Endodermal cell (in vitro differentiated cells): Measurements from ENCODE around the gene MST1. TPM values are rescaled to one million over a fixed set of nuclear protein-coding genes. Genes with fewer than 3 reads are reported as not detected.

Experiments
- DNase-seq: peaks from one replicate; pipeline ENCODE4 v3.0.0-alpha.2; 2017
- H3K27ac ChIP-seq: 2 replicates; pipeline ENCODE4 v1.5.1; 2013; ENCODE audit warnings: mild to moderate bottlenecking, low read depth, low read length, moderate library complexity
- H3K27me3 ChIP-seq: 2 replicates; pipeline ENCODE4 v1.6.1; 2013; ENCODE audit warnings: mild to moderate bottlenecking, low read length, moderate library complexity; ENCODE audit not compliant: insufficient read depth, control insufficient read depth, poor library complexity, severe bottlenecking
- H3K36me3 ChIP-seq: 2 replicates; pipeline ENCODE4 v1.7.0; 2013; ENCODE audit warnings: mild to moderate bottlenecking, low read length, moderate library complexity; ENCODE audit not compliant: control insufficient read depth, insufficient read depth
- H3K4me1 ChIP-seq: one replicate; pipeline ENCODE4 v1.7.0; 2013; ENCODE audit warnings: low read length; ENCODE audit not compliant: control insufficient read depth, insufficient read depth
- H3K4me3 ChIP-seq: 2 replicates; pipeline ENCODE4 v1.5.1; 2013; ENCODE audit warnings: mild to moderate bottlenecking, low read length, moderate library complexity
- H3K9ac ChIP-seq: 2 replicates; pipeline ENCODE4 v1.6.1; 2013; ENCODE audit warnings: mild to moderate bottlenecking, low read length, moderate library complexity; ENCODE audit not compliant: poor library complexity, severe bottlenecking; ENCODE audit errors: extremely low read depth
- H3K9me3 ChIP-seq: 2 replicates; pipeline ENCODE4 v1.6.1; 2013; ENCODE audit warnings: mild to moderate bottlenecking, low read length, moderate library complexity; ENCODE audit not compliant: control insufficient read depth
- H3K27ac Mint-ChIP-seq: 2 replicates; pipeline ENCODE4 v1.8.0; 2020; ENCODE audit warnings: mixed read lengths
- H3K27me3 Mint-ChIP-seq: 2 replicates; pipeline ENCODE4 v1.8.0; 2021; ENCODE audit warnings: mild to moderate bottlenecking, mixed read lengths; ENCODE audit not compliant: insufficient read depth
- H3K36me3 Mint-ChIP-seq: 2 replicates; pipeline ENCODE4 v1.8.0; 2020; ENCODE audit warnings: low read depth, mixed read lengths
- H3K4me1 Mint-ChIP-seq: 2 replicates; pipeline ENCODE4 v1.8.0; 2020; ENCODE audit warnings: mixed read lengths
- H3K4me3 Mint-ChIP-seq: 2 replicates; pipeline ENCODE4 v1.8.0; 2020; ENCODE audit warnings: mild to moderate bottlenecking, moderate library complexity, mixed read lengths
- H3K9me3 Mint-ChIP-seq: 2 replicates; pipeline ENCODE4 v1.8.0; 2020; ENCODE audit warnings: mild to moderate bottlenecking, mixed read lengths
- CTCF ChIP-seq: fragments of 200-600 bp; sonication (generic); conservative IDR thresholded peaks from 2 replicates; pipeline ENCODE4 v1.5.0; 2021; ENCODE audit warnings: antibody characterized with exemption, mild to moderate bottlenecking
- WGBS, 2 experiments: methylation state at CpG; one replicate each; pipeline versions ENCODE4 v1.1.5 to v1.1.7; 2013; ENCODE audit warnings: missing lambda C conversion rate in 2 of 2, mixed read lengths in 1 of 2; ENCODE audit not compliant: insufficient coverage in 1 of 2, insufficient read length in 1 of 2; 5-methylcytosine and 5-hydroxymethylcytosine counted together
- total RNA-seq, 2 donors: library from RNA; stranded (reverse); fragmentation: NEBNext Ultra II Directional in 1 of 2; extraction: Animal tissue kit (Norgen Biotek cat#: 25700) in 1 of 2; gene quantifications; 2 replicates in 1 of 2; 3 replicates in 1 of 2; pipeline ENCODE4 v1.2.1, GENCODE V29; 2021

Gene MST1
- total RNA-seq, 2 donors from 2014 or later = 30.8 to 35.5 TPM

GRCh38 chr3:49703956-49704355 is 14.7 kb upstream of the MST1 start:
- Mint-ChIP-seq H3K27ac (peak overlapping the region; percentile 7), H3K4me3 (no peak overlapping the region)
- DNase-seq = no peak

GRCh38 chr3:49703443-49703927 is 14.2 kb upstream of the MST1 start:
- H3K9me3 ChIP-seq = no peaks in the 10 kb centered on the region
- H3K4me1 ChIP-seq = no peaks in the 10 kb centered on the region
- peaks cover 5% of the 10 kb centered on the region for H3K36me3 ChIP-seq
- Mint-ChIP-seq H3K27ac (no peak overlapping the region), H3K4me3 (no peak overlapping the region), H3K27me3 (no peaks in the 10 kb centered on the region), H3K4me1 (no peaks in the 10 kb centered on the region), H3K36me3 (peaks cover 16% of the 10 kb centered on the region), H3K9me3 (no peaks in the 10 kb centered on the region)
- no peaks in the 10 kb centered on the region for H3K27me3 ChIP-seq
- peak; percentile 89 for DNase-seq
- TF ChIP-seq CTCF = peak; percentile 87
- WGBS, 2 experiments = 81 to 86% methylated on average over 9 to 14 of the region's 14 CpGs
- no peak overlapping the region for H3K4me3 ChIP-seq
- H3K27ac ChIP-seq = no peak overlapping the region
- no peak overlapping the region for H3K9ac ChIP-seq

More at GRCh38 chr3:49703956-49704355, 14.7 kb upstream of the MST1 start:
- Histone ChIP-seq H3K9me3 (no peaks in the 10 kb centered on the region), H3K36me3 (peaks cover 5% of the 10 kb centered on the region), H3K4me1 (no peaks in the 10 kb centered on the region), H3K27ac (no peak overlapping the region), H3K27me3 (no peaks in the 10 kb centered on the region), H3K4me3 (no peak overlapping the region), H3K9ac (no peak overlapping the region)
- H3K4me1 Mint-ChIP-seq = no peaks in the 10 kb centered on the region
- TF ChIP-seq CTCF = no peak
- no peaks in the 10 kb centered on the region for H3K27me3 Mint-ChIP-seq
- H3K9me3 Mint-ChIP-seq = no peaks in the 10 kb centered on the region
- 96 to 98% methylated on average over 3 to 7 of the region's 7 CpGs for WGBS, 2 experiments
- peaks cover 17% of the 10 kb centered on the region for H3K36me3 Mint-ChIP-seq

- no peaks in the 10 kb centered on the region for H3K27me3 ChIP-seq
- no peak for TF ChIP-seq CTCF
- Mint-ChIP-seq H3K36me3 (peaks cover 8% of the 10 kb centered on the region), H3K9me3 (no peaks in the 10 kb centered on the region), H3K4me1 (no peaks in the 10 kb centered on the region), H3K27me3 (no peaks in the 10 kb centered on the region), H3K27ac (no peak overlapping the region), H3K4me3 (no peak overlapping the region)
- H3K27ac ChIP-seq = no peak overlapping the region
- H3K4me3 ChIP-seq = no peak overlapping the region
- no peak for DNase-seq
- no peak overlapping the region for H3K9ac ChIP-seq
- H3K36me3 ChIP-seq = peaks cover 5% of the 10 kb centered on the region
- no peaks in the 10 kb centered on the region for H3K4me1 ChIP-seq
- no peaks in the 10 kb centered on the region for H3K9me3 ChIP-seq
- WGBS, 2 experiments = 91 to 96% methylated on average over 5 to 11 of the region's 11 CpGs
These were observed 13.4 kb upstream of the MST1 start for GRCh38 chr3:49702672-49703071.
